HG03558 (cell line): ENCODE results near the gene FYN.

Experiments used
- ATAC-seq: cut with Tn5 transposase; IDR thresholded peaks from one replicate; pipeline ENCODE4 v1.9.1; 2021; ENCODE audit warnings: moderate number of reproducible peaks; ENCODE audit not compliant: unreplicated experiment; ENCODE audit errors: extremely low read depth

FYN gene

DNA sequence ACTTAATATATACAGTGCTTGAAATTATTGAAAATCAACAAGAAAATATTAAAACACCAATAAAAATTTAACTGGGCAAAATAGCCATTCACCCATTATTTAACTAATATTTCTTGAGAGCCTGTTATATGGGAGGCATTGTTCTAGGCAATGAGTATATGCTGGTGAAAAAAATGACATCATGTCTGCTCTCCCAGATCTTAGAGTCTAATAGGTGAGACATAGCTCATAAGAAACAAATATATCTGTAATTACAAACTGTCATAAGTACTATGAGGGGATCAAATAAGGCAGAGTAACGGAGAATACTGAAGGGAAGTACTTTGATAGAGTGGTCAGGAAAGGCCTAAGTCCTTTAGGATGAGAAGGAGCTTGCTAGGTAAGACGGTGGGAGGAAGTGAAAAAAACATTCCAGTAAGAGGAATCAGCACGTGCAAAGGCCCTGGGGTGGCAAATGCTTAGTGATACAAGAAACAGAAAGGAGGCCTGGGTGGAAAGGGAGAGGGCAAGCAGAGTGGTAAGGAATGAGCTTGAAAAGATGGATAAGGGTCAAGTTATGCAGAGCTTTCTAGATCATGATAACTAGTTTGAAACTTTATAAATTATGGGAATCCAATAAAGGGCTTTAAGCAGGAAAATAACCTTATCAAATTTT is 12.2 kb upstream of the FYN start:
- ATAC-seq: no peak

DNA sequence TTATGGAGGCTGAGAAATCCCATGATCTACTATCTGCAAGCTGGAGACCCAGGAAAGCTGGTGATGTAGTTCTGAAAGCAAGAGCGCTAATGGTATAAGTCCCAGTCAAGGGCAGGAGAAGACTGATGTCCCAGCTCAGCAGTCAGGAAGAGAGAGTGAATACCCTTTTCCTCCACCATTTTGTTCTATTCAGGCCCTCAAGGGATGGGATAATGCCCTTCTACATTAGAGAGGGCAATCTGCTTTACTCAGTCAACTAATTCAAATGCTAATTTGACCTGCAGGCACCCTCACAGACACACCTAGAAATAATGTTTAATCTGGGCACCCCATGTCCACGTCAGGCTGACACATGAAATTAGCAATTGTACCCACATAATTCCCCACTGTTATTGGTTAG is 10.8 kb upstream of the FYN start:
- no peak for ATAC-seq

DNA sequence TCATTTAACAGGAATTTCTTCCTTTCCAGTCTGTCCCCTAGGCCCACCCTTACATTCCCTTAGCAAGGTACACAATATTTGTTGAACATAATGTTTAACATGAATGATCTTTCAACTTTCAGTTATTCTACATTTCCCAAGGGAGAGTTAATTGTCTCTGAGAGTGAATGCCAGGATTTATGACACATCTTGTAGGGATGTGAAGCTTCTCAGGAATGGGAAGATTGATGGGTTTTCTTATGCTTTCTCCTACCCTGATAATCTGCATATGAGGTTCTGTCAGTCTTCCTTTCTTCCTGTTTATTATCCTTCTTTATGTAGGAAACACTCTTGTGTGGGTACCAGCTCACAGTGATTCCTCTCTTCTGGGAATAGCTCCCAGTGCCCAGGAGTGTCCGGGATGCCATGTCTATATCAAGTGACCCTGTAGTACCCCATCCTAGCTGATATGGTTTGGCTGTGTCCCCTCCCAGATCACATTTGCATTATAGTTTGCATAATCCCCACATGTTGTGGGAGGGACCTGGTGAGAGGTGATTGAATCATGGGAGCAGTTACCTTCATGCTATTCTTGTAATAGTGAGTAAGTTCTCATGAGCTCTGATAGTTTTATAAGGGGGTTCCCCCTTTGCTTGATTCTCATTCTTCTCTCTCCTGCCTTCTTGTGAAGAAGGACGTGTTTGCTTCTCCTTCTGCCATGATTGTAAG is 7.1 kb upstream of the FYN start:
- ATAC-seq: no peak

DNA sequence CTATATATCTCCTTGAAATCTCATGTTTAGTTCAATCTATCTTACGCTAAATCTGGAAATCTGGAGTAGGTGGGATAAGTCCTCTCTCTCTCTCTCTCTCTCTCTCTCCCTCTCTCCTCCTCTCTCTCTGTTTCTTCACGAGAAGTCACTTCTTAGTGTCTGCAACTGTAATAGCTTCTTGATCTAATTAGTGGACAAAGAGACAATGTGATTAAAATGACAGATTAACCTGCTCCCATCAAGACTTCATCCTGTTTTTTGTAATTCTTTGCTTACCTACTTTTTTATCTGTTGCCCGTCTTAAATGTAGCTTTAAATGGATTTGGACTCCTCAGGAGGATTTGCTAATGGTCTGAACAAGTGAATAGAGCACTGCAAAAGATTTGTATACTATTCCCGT is 2.5 kb upstream of the FYN start:
- no peak for ATAC-seq

DNA sequence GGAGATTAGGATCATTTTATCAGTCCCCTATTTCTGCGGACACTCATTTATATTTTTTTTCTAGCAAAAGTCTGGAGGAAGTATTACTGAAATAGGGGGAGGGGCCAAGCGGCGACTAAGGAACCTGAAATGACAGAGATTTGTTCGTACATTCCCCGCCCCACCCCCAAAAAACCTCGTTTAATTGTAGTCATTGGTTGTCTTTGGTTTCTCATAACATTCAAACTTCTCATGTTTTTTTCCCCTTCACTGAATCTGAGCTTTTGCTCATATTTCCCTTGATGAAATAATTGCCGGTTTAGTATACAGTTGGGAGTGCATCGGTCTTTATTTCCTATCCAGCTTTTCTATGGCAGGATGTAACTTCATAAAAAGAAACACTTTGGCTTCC is 768 bp upstream of the FYN start:
- ATAC-seq: no peak

DNA sequence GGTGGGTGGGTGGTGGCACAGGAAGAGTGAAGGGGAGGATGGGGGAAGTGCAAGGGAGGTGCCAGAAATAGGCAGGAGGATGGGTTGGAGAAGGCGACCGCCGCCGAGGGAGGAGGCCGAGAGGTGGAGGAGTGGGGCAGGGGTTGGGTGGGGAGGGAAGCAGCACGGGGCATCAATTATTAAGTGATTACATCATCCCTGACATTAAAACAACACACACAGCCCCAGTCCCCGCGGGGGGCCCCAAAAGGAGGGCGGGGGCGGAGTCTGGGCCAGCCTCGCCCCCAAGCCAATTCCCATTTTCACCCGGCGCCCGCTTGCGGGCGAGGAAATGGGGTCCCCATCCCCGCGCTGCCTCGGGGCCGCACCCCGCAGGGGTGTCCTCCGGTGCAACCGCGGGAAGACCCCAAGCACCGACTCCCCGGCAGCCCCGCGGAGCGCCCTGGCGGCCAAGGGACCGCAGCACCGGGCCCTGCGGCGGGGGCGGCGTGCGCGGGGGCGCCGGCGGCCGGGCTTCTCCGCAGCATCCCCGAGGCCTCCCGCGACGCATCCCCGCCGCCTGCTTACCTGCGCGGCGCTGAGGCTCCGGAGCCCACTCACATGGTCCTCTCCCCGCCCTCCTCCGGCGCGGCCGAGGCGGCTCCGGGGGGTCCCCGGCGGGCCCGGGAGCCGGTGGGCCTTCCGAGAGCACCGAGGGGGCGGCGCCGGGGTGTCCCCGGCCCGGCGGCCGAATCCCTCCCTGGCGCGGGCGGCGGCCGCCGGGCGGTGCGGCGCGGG is 663 bp downstream of the FYN start:
- ATAC-seq: peak; percentile 1

DNA sequence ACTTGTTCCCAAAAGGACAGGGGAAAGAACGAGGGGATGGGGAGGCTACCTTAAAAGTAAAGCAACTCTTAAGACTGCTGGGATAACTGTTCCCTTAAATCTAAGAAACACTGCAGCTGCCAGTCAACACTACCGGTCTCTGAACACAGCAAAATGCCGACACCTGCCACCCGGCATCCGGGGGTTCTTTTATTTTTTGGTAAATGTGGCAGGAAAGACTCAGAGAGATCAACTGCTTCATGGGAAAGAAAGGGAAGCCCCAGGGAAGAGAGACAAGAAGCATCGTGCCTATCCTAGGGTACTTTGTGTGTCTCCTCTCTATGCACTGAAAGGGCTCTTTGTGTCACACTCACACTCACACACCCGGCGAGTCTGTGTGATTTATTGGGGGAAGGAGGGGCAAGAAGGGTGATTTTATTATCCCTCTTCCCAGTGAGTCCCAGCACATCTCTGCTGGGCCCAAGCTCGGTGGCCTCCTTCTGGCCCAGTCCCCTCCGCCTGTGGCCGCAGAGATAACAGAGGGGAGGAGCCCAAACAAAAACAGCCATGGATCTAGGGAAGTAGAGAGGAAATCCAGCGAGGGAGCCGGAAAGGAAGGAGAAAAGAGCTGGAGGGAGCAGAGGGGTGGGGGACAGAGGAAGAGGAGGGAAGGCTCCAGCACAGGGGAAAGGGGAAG is 1.4 kb downstream of the FYN start:
- ATAC-seq: no peak

DNA sequence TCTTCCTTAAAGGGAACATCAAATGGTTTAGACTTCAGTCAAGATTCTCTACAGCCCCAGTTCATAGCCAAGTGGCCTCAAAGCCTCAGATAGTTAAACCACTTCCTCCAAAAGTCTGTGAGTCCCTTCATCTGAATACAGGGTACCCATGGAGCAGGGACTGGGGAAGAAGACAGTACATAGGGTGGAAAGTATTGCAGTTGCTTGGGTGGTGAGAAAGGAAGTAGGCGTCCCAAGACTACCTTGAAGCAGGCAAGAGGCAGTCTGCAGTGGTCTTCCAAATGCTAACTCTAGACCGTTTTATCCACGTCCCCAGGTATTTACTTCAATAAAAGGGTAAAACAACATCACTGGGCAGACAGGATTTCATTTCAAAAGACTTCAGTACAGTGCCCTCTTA is 2.0 kb downstream of the FYN start:
- ATAC-seq: no peak

DNA sequence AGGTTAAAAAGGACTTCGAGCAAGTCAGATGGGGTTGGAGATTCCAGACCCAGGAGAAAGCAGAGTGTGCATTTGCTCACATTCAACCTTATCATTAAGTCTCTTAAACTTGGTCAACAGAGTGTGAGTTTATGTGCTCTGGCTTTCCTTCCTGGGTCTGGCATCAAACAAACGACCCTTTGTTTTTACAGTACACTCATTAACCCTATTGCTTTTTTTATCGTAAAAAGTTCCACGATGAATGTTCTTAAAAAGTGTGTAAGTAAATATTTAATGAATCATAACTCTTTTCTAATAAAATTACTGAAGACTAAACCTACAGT is 2.5 kb downstream of the FYN start:
- no peak for ATAC-seq

DNA sequence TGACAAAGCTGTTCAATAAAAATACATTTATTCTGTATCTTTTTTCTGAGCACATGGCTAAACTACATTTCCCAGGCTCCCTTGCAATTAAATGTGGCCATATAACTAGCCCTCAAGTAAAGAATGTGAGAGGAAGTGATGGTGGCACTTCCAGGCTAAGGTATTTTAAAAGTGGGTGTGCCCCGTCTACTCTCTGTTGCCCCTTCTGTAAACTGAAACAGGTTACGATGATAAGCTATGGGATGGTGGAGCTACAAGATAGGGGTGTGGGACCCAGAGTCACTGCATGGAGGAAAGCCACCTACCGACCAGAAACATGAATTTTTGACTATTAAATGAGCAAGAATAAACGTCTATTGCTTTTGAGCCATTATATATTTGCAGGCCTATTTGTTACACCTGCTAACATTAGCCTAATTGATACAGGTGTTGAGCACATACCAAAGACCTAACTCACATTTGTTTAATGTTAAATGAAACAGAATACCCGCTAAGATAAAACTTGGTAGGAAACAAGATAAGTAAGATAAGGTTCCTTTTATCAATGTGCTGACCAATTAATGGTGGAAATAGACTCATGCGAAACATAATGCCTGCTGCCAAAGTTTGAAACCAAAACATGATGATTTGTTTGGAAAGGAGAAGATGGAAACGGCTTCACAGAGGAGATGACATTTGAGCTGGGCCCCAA is 3.1 kb downstream of the FYN start:
- ATAC-seq: no peak

DNA sequence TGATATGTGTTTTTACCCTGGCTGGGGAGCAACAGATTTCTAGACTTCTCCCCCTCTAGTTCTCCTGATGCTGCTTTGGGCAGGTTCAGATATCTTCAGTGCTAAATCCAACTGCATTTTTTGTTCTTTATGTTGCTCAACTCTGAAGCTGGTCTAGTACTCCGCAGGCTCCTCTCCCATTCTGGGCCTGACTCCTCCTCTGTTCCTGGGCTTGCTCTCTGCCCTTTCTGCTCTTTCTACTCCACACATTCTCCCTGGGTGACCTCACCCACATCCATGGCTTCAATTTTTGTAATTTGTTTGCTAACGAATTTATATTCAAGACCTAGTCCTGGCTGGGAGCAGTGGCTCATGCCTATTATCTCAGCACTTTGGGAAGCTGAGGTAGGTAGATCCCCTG is 6.4 kb downstream of the FYN start:
- ATAC-seq: no peak

DNA sequence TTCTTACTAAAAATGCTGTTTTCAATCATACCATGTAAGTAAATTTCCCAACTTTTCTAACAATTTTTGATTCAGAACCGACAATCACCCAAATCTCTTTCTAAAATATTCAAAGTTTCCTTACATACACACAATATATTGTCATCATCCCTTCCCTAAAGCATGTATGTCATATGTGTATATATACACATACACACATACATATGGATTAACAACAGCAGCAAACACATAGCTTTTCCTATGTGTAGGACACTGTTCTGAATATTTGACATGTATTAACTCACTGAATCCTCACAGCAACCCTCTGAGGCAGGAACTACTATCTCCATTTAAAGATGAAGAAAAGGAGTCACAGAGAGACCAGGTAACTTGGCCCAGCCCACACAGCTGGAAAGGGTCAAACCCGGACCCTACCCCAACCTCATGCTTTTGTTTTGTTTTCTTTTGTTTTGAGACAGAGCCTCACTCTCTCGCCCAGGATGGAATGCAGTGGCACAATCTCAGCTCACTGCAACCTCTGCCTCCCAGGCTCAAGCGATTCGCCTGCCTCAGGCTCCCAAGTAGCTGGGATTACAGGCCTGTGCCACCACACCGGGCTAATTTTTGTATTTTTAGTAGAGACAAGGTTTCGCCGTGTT is 7.2 kb downstream of the FYN start:
- no peak for ATAC-seq

DNA sequence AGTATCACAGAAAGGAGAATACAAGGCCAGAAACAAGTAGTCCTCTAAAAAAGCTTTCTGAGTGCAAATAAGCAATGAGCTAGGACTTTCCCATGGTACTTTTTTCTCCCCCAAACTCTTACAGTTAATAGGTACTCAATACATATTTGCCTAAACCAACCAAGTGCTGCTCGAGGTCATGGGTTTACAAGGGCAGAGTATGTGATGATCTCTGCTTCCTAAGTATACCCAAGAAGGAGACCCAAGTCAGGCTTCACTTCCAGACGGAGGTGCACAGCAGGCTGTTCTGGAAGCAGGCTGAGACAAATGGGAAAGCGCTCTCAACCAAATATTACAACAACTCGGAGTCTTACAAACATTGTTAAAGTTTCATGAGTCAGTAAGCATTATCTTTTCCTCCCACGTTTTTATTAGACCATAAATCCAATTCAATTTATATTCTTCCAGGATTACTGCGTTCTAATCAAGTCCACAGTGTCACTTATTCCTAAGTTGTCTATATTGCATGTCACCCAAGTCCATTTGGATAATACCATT is 8.1 kb downstream of the FYN start:
- ATAC-seq: no peak

DNA sequence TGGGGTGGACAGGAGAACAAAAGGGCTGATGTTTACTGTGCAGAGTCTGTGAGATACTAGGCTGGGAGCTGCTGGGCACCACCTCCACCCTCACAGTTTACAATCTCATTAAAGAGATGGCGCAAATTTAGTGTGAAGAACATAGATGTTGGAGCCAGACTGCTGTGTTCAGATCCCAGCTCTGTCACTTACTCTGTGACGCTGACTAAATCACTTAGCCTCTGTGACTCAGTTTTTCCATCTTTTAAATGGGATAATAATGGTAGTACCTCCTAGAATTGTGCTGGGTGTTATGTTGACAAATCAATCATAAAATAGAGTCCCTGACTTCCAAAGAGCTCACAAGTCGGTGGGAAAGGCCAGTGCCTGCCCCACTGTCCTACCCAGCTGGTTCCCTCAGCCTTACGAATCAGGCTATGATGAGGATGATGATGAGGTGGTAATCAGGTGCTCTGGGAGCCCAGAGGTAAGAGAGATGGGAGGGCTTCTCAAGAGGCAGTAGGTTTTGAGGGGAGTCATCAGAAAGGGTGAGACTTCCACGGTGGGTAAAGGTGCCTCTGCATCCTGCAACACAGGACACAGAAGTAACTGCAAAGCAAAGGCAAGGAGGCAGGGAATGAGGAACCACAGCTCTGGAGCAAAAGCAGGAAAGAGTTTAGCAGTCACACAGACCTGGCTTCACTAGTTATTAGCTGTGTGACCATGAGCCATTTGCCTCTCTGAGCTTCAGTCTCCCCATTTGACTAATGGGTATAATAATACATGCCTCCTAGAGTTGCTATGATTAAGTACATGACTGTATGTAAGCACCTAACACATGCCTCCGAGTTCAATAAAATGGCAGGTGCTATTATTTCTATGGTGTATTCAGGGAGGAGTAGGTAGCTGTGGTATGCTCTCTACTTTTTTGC is 8.9 kb downstream of the FYN start:
- ATAC-seq: no peak

DNA sequence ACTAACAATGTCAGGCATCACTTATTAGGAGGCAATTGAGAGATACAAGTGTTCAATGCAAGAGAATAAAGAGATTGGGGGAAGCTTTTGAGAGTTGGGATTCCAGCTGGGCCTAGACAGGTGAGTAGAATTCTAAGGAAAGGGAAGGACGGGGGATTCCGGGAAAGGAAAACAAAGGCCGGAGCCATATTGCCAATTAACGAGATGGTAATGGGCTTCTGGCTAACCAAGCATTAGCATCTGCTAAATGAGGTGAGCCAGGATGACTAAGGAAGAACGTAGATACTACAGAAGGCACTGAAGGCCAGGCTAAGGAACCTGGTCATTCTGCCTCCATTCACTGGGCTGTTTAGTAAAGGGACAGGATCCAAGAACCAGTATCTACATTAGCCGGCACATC is 10.5 kb downstream of the FYN start:
- no peak for ATAC-seq

DNA sequence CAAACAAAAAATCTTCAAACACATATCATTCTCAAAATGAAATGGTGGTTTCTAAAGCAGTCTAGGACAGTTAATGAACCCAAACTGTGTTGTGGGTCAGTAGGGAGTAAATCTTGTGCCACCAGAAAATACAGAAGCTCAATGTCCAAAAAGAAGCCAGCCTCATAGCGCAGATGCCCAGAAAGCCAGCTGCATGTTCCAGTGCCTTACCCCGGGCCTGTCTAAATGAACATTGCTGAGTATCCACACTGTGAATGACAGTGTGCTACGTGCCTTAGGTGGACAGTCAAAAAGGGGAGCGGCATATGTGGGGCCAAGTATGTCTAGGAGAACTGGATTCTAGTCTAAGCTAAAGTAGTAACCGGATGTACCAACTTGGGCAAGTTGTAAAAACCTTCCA is 10.9 kb downstream of the FYN start:
- no peak for ATAC-seq

DNA sequence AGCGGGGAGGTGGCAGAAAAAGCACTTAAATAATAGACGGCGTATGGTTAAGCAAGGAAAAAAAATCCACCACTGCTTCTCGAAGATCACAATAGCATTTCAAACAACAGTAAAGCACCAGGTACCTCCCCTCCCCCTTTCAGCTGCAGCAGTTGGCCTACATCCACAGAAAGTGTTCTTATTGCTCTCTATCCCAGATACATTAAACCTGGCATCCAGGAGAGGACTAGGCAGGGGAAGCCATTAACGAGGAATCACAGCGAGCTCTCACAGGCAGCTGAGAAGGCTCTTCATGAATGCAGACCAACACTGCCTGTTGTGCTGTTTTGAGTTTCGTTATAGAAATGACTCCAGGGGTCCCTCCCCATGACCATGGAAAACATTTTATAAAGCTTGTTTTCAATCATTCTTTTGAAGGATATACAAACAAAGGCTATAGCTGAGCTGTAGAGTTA is 11.8 kb downstream of the FYN start:
- no peak for ATAC-seq

DNA sequence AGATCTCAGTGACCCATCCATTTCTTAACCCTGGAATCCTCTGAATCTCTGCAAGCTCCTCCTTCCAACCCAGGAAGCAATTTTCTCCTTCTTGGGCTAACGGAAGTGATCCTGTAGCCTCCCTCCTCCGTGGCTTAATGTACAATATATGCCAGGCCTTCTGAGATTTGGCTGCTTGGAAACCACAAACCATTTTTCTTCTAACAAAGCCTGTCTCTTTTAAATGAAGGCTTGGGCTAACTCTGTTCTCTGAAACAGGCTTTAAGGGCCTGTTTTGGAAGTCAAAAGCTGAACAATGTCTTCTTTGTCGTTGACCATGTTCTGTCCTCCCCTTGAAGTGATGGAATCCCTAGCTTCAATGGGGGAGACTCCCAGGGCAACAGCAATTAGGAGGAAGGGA is 14.9 kb downstream of the FYN start:
- no peak for ATAC-seq
